CD14-positive monocyte (primary cell): ENCODE measurements around the gene ACSS2. TPM values are rescaled to one million over a fixed set of nuclear protein-coding genes. Genes with fewer than 3 reads are reported as not detected.

Experiments
- DNase-seq, 3 donors: peaks; one replicate each; pipeline ENCODE4 v3.0.0-alpha.2; 2011 to 2022
- H2AFZ ChIP-seq: 2 replicates; pipeline ENCODE4 v1.6.0; 2012; ENCODE audit warnings: mild to moderate bottlenecking, low read depth, low read length, inconsistent platforms; ENCODE audit not compliant: insufficient read depth, poor library complexity, severe bottlenecking
- H3K27ac ChIP-seq, 2 donors: 1 replicate in 1 of 2; 2 replicates in 1 of 2; pipeline ENCODE4 v1.5.1; 2012 to 2013; ENCODE audit warnings: low read length in 2 of 2, control low read depth in 1 of 2, inconsistent platforms in 1 of 2, low read depth in 1 of 2, mild to moderate bottlenecking in 1 of 2
- H3K27me3 ChIP-seq, 2 donors: one replicate each; pipeline versions ENCODE4 v1.6.0 to v1.6.1; 2011 to 2013; ENCODE audit warnings: low read length in 2 of 2; ENCODE audit not compliant: control insufficient read depth in 2 of 2, insufficient read depth in 2 of 2
- H3K36me3 ChIP-seq, 2 donors: replicated peaks in 1 of 2; 1 replicate in 1 of 2; 2 replicates in 1 of 2; pipeline versions ENCODE4 v1.5.1 to v1.6.1; 2012 to 2013; ENCODE audit warnings: low read length in 2 of 2, control low read depth in 1 of 2, inconsistent platforms in 1 of 2, mild to moderate bottlenecking in 1 of 2; ENCODE audit not compliant: insufficient read depth in 2 of 2, control insufficient read depth in 1 of 2
- H3K4me1 ChIP-seq, 2 donors: 1 replicate in 1 of 2; 2 replicates in 1 of 2; pipeline versions ENCODE4 v1.5.1 to v1.6.1; 2012 to 2013; ENCODE audit warnings: low read length in 2 of 2, control low read depth in 1 of 2, inconsistent platforms in 1 of 2, mild to moderate bottlenecking in 1 of 2, moderate library complexity in 1 of 2; ENCODE audit not compliant: insufficient read depth in 2 of 2, control insufficient read depth in 1 of 2
- H3K4me2 ChIP-seq: replicated peaks from 2 replicates; pipeline ENCODE3; 2012; ENCODE audit warnings: low read length, moderate library complexity, mild to moderate bottlenecking; ENCODE audit not compliant: poor library complexity, severe bottlenecking; ENCODE audit errors: extremely low read depth
- H3K4me3 ChIP-seq, 3 experiments: fragments of 200-600 bp in 1 of 3; sonication (generic) in 1 of 3; replicated peaks in 1 of 3; 1 replicate in 2 of 3; 2 replicates in 1 of 3; pipeline ENCODE4 v1.5.1; 2011 to 2013; ENCODE audit warnings: low read length in 3 of 3, mild to moderate bottlenecking in 3 of 3, control low read depth in 2 of 3, low read depth in 2 of 3, inconsistent platforms in 1 of 3, moderate library complexity in 1 of 3
- H3K79me2 ChIP-seq: 2 replicates; pipeline ENCODE4 v1.6.0; 2012; ENCODE audit warnings: mild to moderate bottlenecking, control low read depth, inconsistent platforms, low read length, moderate library complexity; ENCODE audit not compliant: insufficient read depth
- H3K9ac ChIP-seq: 2 replicates; pipeline ENCODE4 v1.6.0; 2017; ENCODE audit warnings: low read length, mild to moderate bottlenecking; ENCODE audit not compliant: insufficient read depth, poor library complexity, severe bottlenecking
- H3K9me3 ChIP-seq, 2 donors: replicated peaks in 1 of 2; 1 replicate in 1 of 2; 2 replicates in 1 of 2; pipeline versions ENCODE4 v1.5.1 to v1.6.1; 2012 to 2013; ENCODE audit warnings: low read length in 2 of 2, control low read depth in 1 of 2; ENCODE audit not compliant: control insufficient read depth in 1 of 2, insufficient read depth in 1 of 2
- H4K20me1 ChIP-seq: 2 replicates; pipeline ENCODE4 v1.6.0; 2012; ENCODE audit warnings: mild to moderate bottlenecking, low read length, control low read depth, moderate library complexity; ENCODE audit not compliant: insufficient read depth
- H3K27ac Mint-ChIP-seq, 7 donors: one replicate each; pipeline ENCODE4 v1.8.0; 2020; ENCODE audit warnings: mild to moderate bottlenecking in 7 of 7, mixed read lengths in 7 of 7, moderate library complexity in 6 of 7, inconsistent platforms in 2 of 7
- H3K27me3 Mint-ChIP-seq, 3 donors: one replicate each; pipeline ENCODE4 v1.8.0; 2021 to 2022; ENCODE audit warnings: low read depth in 3 of 3, mild to moderate bottlenecking in 3 of 3, mixed read lengths in 3 of 3, moderate library complexity in 3 of 3, inconsistent platforms in 1 of 3
- H3K36me3 Mint-ChIP-seq, 2 donors: one replicate each; pipeline ENCODE4 v1.8.0; 2020; ENCODE audit warnings: mixed read lengths in 2 of 2, inconsistent platforms in 1 of 2, mild to moderate bottlenecking in 1 of 2
- H3K4me1 Mint-ChIP-seq: one replicate; pipeline ENCODE4 v1.8.0; 2020; ENCODE audit warnings: mild to moderate bottlenecking, mixed read lengths
- H3K4me3 Mint-ChIP-seq, 2 donors: one replicate each; pipeline ENCODE4 v1.8.0; 2020; ENCODE audit warnings: mild to moderate bottlenecking in 2 of 2, mixed read lengths in 2 of 2, moderate library complexity in 1 of 2
- H3K9me3 Mint-ChIP-seq, 7 donors: one replicate each; pipeline ENCODE4 v1.8.0; 2020 to 2022; ENCODE audit warnings: mixed read lengths in 7 of 7, mild to moderate bottlenecking in 6 of 7, moderate library complexity in 6 of 7, inconsistent platforms in 2 of 7
- WGBS: methylation state at CpG from one replicate; pipeline ENCODE4 v1.1.5; 2013; ENCODE audit warnings: missing lambda C conversion rate; ENCODE audit not compliant: insufficient coverage; 5-methylcytosine and 5-hydroxymethylcytosine counted together
- intact Hi-C, 2 donors: fragments of 100-400 bp; cut with micrococcal nuclease; formaldehyde crosslinking; loops; one replicate each; pipeline versions ENCODE4 v1.15.0 to v1.15.1; 2023
- polyA plus RNA-seq, 3 donors: library from polyadenylated mRNA; depleted of rRNA in 1 of 3; unstranded in 2 of 3; stranded (reverse) in 1 of 3; fragments of 300-500 nt in 2 of 3; fragments of >200 nt in 1 of 3; fragmentation: Illumina TruSeq in 2 of 3; gene quantifications; 1 replicate in 2 of 3; 2 replicates in 1 of 3; pipeline ENCODE4 v1.2.3, GENCODE V29; 2012 to 2021
- TF ChIP-seq, protein P1 (sequence below): fragments of 200-600 bp; IDR thresholded peaks from one replicate; pipeline ENCODE4 v1.8.0; 2022; ENCODE audit warnings: antibody characterized with exemption, mild to moderate bottlenecking

Gene ACSS2
- polyA plus RNA-seq, 3 donors = 37.7 to 67.2 (median 48.4) TPM

DNA sequence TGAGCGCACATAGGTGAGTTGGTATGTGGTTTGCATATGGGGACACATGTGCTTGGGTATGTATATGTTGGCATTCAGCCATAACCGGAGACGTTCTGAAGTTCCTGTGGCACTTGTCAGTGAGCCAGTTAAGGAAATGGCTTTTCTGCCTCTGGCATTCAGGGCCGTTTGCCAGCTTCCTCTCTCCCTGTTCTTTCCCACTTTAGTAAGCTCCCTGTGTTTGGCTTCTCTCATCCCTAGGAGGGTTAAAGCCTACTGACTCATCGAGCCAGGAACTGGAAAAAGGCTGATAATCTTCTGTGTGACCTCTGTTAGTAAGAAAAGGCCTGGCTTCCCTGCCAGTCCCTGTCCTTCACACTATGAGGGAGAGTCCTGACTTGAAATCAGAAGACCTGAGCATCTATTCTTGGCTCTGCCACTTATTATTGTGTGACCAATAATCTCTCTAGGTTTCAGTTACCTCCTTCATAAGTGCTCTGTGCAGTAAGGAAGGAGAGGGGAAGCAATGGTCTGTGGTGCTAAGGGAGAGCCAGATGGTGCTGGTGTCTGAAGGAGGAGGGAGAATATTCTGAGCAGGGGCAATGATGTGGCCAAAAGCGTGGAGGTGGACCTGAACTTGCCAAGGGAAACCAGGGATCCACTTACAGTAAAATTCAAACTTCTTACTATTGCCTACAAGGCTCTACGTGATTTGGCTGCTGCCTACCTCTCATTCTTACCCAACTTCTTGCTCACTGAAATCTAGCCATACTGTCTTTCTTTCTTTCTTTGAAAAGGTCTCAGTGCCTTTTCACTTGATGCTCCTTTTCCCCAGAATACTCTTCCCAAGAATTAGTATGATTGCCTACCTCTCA is 31.4 kb downstream of the ACSS2 start:
- intact Hi-C loops = no loop called here
- no peaks in the 10 kb centered on the region for H3K9me3 Mint-ChIP-seq
- DNase-seq = no peak
- Histone ChIP-seq H3K27me3 (no peaks in the 10 kb centered on the region), H3K79me2 (peaks cover 8% of the 10 kb centered on the region), H3K4me2 (no peak overlapping the region), H4K20me1 (peaks cover 8% of the 10 kb centered on the region), H3K4me1 (peaks cover 18 to 20% of the 10 kb centered on the region in 2 donors), H3K9ac (no peak overlapping the region), H3K36me3 (peaks cover 3 to 35% of the 10 kb centered on the region in 2 donors), H3K4me3 (no peak overlapping the region), H2AFZ (no peak overlapping the region), H3K27ac (peak overlapping the region in 1 of 2 donors; percentile 63), H3K9me3 (no peaks in the 10 kb centered on the region)
- peaks cover 40% of the 10 kb centered on the region for H3K4me1 Mint-ChIP-seq
- no peak overlapping the region for H3K4me3 Mint-ChIP-seq
- H3K27ac Mint-ChIP-seq = peak overlapping the region in 6 of 7 donors; percentile 43 to 86 (median 66)
- H3K27me3 Mint-ChIP-seq = peaks cover 0 to 1% (median 0%) of the 10 kb centered on the region in 3 donors
- 26% methylated on average over 4 of the region's 7 CpGs for WGBS
- H3K36me3 Mint-ChIP-seq = peaks cover 25 to 32% of the 10 kb centered on the region in 2 donors
- TF ChIP-seq, protein P1, sequence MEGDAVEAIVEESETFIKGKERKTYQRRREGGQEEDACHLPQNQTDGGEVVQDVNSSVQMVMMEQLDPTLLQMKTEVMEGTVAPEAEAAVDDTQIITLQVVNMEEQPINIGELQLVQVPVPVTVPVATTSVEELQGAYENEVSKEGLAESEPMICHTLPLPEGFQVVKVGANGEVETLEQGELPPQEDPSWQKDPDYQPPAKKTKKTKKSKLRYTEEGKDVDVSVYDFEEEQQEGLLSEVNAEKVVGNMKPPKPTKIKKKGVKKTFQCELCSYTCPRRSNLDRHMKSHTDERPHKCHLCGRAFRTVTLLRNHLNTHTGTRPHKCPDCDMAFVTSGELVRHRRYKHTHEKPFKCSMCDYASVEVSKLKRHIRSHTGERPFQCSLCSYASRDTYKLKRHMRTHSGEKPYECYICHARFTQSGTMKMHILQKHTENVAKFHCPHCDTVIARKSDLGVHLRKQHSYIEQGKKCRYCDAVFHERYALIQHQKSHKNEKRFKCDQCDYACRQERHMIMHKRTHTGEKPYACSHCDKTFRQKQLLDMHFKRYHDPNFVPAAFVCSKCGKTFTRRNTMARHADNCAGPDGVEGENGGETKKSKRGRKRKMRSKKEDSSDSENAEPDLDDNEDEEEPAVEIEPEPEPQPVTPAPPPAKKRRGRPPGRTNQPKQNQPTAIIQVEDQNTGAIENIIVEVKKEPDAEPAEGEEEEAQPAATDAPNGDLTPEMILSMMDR = no peak

GRCh38 chr20:34915131-34915530 is 38.7 kb downstream of the ACSS2 start:
- H3K4me1 ChIP-seq = no peaks in the 10 kb centered on the region
- H3K27me3 ChIP-seq = no peaks in the 10 kb centered on the region
- no peak overlapping the region for H3K4me2 ChIP-seq
- H3K9ac ChIP-seq = no peak overlapping the region
- no peak overlapping the region for H3K4me3 ChIP-seq
- no peaks in the 10 kb centered on the region for H3K27me3 Mint-ChIP-seq
- no peaks in the 10 kb centered on the region for H3K9me3 ChIP-seq
- intact Hi-C loops = loop anchor here in 1 of 2 donors (5.0 kb wide), 1 partner anchor 643 kb away; no protein-coding TSS in a partner anchor
- H3K79me2 ChIP-seq = no peaks in the 10 kb centered on the region
- TF ChIP-seq, protein P1 = no peak
- peaks cover 10% of the 10 kb centered on the region for H3K4me1 Mint-ChIP-seq
- peaks cover 27 to 59% of the 10 kb centered on the region in 2 donors for H3K36me3 Mint-ChIP-seq
- peaks cover 0 to 2% (median 0%) of the 10 kb centered on the region in 7 donors for H3K9me3 Mint-ChIP-seq
- H2AFZ ChIP-seq = no peak overlapping the region
- no peak overlapping the region for H3K4me3 Mint-ChIP-seq
- H3K36me3 ChIP-seq = peaks cover 42 to 91% of the 10 kb centered on the region in 2 donors
- no peak overlapping the region for H3K27ac ChIP-seq
- DNase-seq = no peak
- 97% methylated on average over 3 of the region's 4 CpGs for WGBS
- no peaks in the 10 kb centered on the region for H4K20me1 ChIP-seq
- peak overlapping the region in 1 of 7 donors; percentile 45 for H3K27ac Mint-ChIP-seq
